ENCODE data around the gene TTC9.
"Not testable (repeated sequence)": the region's sequence is repeated elsewhere in the genome, so short reads cannot be mapped to it uniquely, and the experiment has no call there.

Gene TTC9

DNA sequence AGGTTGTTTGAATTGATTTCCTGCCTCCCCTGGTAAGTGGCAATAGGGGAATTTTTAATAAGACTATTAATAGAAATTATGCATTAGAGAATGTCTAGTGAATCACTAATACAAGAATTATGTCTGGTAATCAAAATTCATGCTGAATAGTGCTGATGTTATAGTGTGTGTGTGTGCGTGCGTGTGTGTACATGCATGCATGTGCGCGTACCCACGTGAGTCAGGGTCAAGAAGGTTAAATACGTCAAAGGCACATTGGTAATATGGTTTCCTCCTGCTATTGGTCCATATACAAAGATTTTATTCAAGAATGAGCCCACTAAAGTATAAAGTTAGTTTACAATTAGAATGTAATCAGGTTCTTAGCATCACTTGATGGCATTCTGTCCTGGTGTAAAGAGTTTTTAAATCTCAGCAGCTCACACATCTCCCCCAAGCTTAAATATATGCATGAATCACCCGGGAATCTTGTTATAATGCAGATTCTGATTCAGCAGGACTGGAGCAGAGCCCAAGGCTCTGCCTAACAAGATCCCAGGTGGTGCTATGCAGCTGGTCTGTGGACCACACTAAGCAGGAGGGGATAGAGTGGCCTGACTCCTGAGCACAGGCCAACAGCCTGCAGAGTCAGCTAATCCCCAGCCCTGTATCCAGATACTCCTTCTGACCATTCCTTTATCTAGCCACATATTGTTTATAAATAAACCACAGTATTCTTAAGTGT, 43.9 kb downstream of the TTC9 start:
- DNase-seq = no peak

DNA sequence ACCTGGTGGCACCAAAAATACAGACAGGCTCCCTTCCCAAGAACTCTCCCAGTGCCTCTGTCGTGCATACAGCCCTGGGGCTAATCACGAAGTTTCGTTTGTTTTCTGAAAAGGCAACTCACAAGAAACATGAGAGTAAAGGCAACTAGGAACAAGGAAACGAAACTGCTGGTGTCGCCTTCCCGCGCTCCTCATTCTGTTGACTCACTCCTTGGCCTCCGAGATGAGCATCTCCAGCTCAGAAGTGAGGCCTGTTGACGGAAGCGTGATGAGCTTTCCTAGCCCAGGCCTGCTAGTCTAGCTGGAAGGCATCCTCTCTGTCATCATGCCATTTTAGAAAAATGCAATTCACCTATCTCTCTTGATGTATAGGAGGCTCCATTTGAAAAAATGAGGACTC, 50.5 kb downstream of the TTC9 start:
- DNase-seq = no peak

DNA sequence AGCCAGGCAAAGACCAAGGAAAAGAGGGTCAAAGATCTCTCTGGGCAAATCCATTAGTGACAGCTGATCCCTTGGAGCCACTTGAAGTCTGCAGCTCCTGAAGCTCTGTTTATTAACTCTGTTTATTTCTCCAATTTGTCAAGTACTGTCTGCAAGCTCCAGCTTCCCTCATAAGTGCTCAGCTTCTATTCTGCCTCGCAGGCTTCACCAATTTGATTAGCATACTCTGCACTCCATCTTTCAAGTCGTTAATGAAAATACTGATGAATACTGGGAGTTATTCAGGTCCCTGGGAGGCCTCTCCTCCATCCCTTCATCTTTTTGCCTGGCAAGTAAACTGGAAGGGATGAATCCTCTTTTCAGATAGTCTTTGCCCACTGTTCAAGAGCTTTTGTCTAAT, 54.3 kb downstream of the TTC9 start:
- no peak for DNase-seq

DNA sequence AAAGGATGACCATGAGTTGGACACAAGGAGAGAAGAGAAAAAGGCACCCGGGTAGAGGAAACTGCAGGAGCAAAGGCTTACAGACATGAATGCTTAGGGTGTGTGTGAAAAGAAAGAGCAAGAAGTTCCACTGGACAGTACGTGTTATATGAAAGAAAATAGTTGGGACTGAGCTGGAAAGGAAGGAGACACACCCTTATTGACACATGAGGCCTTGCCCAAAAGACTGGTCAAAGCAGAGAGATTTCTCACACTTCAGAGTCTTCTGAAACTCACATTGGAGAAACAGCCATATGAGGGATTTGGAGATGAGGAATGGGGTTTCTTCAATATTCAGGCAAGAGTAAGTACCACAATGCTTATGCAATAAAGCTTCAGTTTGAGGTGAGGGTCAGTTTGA, 56.0 kb downstream of the TTC9 start:
- DNase-seq = no peak

DNA sequence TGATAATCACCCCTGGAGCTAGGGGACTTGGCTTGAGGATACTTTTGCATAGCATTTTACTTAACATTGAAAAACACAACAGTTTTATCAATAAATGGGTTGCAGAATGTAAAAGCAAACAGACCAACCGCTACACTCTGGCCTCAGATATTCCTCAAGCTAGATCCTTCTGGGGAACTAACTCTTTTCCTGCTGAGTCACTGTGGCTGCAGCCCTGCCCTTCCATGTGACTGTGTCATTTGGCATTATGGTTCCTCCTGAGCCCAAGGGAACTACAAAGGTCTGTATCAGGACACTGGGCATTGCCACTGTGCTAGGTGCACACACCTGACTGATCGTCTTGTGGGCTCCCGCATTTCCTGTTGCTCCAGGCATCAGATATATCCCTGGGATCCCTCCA, 56.6 kb downstream of the TTC9 start:
- no peak for DNase-seq

DNA sequence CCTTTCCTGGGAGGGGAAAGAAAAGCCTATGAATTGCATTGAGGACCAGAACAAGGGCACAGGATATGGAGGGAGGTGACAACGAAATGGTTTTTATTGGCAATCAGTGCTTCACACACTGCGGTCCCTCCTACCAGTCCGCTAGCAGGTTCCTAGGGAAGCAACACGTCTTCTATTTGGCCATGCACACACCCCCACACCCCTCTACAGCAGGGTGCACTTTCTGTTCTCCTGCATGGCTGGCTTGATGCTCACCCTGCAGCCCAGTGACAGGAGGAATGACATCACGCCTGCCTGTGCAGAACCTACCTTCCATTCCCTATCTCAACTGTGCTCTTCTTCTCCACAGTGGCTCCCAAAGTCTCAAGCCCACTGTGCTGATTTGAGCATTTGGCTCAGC, 57.9 kb downstream of the TTC9 start:
- DNase-seq = no peak

DNA sequence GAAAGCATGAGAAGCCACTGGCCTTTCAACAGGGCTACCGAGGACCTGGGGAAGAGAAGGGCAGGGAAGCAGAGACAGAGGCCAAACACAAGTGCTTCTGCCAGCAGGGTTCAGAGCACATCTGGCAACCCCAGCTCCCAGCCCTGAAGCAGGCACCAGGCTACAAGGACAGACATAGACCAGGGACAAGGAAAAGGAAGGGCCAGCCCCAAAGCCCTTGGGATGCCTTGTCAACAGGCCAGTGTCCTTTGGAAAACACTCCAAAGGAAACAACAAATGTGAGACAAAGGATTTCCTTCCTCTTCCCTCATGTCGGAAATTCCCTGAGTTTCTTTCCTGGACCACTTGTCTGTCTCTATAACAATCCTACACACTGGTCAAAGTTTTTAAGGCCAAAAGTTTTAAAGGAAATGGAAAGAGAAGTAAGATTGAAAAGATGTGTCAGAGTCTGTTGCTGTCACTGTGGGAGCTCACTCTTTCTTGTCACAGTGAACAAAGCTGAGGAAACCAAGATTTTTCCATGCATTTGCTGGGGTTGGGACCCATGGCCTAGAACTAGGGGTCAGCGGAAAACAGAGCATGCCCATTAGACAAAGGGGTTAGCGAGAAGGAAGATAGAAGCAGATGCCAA, 59.4 kb downstream of the TTC9 start:
- no peak for DNase-seq

DNA sequence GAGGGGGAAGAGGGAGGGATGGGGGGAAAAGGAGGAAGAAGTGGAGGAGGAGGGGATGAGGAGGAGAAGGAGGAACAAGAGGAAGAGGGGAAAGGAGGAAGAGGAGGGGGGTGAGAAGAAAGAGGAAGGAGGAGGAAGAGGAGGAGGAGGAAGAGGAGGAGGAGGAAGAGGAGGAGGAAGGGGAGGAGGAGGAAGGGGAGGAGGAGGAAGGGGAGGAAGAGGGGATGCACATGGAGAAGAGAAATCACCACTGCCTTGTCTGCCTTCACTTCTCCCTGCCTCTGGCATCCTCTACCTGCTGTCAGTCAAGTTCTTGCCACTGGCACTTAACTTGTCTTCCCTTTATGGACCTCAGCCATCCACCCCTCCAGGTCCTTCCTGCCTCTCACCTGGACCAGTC, 59.9 kb downstream of the TTC9 start:
- no peak for DNase-seq

DNA sequence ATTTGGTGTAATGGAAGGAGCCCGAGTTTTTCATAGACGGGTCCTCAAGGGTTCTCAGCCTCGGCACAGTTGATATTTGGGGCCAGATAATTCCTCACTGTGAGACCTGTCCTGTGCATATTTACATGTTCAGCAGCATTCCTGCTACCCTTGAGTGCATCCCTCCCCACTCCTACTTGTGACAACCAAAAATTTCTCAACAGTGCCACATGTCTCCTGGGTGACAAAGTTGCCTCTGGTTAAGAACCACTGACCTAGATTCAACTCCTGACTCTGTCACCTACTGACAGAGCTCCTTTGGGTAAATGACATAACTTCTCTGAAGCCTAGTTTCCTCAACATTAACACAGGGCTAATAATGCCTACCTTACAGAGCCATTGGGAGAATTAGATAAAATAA, 60.4 kb downstream of the TTC9 start:
- DNase-seq = no peak

DNA sequence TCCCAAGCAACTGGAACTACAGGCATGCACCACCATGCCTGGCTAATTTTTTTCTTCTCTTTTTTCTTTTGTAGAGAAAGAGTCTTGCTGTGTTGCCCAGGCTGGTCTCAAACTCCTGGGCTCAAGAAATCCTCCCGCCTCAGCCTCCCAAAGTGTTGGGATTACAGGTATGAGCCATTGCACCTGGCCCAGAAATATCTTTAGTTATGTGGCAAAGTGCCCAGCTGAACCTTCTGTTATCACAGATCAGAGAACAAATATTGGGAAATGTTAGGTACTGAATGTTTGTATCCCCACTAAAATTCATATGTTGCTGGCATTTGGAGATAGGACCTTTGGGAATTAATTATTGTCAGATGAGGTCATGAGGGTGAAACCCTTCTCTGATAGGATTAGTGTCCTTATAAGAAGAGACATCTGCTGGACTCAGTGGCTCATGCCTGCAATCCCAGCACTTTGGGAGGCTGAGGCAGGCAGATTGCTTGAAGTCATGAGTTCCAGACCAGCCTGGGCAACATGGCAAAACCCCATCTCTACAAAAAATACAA, 62.0 kb downstream of the TTC9 start:
- not testable (repeated sequence) for DNase-seq

DNA sequence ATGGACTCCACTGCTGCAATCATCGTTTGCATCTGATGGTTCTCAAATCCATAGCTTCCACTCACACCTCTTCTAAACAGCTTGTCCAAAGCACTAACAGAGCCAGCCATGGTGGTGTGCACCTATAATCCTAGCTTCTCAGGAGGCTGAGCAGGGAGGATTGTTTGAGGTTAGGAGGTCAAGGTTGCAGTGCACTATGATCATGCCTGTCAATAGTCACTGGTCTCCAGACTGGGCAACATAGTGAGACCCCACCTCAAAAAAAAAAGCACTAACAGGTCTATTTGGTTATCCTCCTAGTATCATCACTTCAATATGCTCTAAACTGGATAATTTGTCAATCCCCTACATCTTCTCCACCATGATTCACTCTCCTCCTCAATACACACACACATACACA, 63.2 kb downstream of the TTC9 start:
- no peak for DNase-seq

DNA sequence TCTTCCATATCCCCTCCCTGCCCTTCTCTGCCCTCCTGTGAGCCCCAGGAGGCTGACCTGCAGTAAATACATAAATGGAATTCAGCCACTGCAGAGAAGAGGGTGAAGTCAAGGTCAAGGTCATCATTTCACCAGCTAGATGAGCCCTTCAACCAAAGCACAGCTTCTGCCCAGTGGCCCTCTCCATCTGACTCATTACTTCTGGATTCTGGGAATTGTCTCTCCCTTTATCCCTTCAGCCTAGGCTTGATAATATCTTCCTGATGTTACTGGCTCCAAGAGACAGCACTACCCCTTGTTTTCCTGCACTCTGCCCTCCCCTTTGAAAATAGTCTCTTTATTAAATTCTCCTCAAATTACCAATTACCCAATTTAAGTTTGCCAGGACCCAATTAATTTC, 64.5 kb downstream of the TTC9 start:
- no peak for DNase-seq

DNA sequence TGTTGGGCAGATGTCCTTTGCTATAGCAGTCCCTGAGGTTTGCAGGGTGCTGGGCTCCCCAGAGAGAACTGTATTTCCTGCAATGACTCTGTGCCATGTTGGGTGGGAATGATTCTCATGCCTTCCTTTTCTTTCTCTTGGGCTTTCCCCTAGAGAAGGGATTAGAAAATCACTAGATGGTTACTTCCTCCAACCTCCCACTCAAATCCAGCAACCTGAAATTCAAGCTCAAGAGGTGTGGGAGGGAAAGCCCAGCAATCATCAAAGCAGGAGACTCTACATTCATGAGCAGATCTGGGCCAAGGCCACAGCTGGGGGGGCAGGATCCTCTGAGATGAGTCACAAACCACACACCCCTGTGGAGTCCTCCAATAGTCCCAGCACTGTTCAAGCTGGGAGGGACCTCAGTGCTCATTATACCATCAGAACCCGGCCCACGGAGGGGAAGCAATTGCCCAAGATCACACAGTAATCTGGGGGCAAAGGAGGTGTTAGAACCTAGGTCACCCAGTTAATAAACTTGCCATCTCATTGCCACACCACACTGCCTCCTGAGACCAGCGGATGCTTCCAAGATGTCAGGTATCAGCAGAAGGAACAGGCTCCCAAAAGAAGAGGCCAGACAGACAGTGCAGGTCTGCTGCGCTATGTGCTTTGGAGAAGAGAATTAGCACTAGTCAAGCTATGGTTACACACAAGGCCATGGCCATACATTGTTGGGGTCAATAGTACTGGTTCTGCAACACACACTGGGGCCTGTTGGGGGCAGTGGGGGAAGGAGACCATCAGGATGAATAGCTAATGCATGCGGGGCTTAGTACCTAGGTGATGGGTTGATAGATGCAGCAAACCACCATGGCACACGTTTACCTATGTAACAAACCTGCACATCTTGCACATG, 65.7 kb downstream of the TTC9 start:
- DNase-seq = no peak

DNA sequence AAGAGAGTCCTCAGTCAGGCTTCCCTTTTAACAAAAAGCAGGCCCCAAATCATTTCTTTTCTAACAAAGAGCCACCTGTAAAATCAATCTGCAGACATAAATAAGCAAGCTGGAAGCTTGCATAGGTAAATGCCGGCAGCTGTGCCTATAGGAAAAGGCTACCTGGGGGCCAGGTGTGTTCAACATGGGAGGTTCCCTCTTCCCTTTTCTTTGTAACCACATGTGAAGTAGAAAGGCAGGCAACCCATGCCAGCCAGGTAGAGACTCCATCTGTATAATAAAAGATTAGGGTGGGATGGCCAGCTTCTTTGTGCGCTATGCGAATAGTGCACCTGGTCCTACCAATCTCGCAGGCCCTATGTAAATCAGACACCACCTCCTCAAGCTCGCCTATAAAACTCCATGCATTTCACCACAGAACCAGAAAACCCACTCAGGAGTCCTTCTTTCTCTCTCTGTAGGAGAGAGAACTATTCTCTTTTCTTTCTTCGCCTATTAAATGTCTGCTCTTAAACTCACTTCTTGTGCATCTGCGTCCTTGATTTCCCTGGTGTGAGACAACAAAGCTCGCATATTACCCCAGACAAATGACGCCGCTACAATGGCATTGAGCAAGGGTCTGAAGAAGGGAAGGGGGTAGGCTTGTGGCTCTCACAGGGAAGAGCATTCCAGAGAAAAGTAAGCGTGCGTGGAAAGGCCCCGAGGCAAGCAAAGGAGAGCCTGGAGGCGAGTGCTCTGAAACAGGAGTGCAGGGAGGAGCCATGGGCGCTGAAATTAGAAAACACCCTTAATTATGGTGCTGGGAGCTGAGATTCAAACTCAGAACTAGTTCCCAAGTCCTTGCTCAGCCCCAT, 67.2 kb downstream of the TTC9 start:
- no peak for DNase-seq

DNA sequence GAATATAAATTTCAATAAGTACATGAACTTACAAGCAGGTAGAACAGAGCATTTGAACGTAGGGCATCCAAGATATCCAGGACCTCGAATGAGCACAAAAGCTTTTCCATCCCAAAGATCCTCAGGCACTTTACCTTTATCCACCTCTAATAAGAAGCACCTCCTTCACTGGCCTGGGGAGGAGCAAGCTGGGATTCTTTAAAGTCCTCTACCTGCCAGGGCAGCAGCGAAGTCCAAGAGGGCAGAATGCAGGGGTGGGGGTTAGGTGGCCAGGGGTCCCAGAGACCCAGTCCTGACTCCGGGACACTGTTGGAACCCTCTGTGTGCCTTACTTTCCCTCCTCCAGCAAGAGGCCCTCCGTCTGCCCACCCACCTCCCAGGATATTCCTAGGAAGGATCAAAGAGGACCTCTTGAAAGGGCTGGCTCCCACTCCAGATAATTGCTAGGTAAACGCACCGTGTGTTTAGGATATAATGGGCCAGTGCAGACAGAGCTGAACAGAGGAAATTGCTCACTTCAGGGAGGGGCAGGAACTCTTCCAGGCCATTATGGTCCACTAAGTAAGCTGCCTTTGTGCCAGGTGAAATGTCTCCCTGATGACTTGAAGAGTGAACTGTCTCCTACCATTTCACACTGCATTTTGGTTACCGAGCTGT, 68.1 kb downstream of the TTC9 start:
- DNase-seq = no peak

DNA sequence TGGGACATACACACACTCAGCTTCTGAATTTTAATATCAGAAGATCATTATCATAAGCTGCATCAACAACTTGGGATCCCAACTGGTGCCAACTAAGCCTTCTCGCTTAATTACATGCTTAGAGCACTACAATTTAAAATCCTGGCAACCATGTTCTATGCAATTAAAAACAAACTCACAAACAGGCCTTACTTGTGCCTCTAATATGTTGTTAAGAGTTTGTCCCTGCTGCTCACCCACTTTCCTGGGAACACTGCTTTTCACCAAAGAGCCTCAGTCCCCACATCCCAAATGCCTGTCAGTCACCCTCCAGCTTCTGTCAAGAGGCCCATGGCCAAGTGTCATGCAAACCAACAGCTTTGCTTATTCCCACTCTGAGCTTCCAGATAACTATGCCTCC, 69.7 kb downstream of the TTC9 start:
- DNase-seq = no peak

DNA sequence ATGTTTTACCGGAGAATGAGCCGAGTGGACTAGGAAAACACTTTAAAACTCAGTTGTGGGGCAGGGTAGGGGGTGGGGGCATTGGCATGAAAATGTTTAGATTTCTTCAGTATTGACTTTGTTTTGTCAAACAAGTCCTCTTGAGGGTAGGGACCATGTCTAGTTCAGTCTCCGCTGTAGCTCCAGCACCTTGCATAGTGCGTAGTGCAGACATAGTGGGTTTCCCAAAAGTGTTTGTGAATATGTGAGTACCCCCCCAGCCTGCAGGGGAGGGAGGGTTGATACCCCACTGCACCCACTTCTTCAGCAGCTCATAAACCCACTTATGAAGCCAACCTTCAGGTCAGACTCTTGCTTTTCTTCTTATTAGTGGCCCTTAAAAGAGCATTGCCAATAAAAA, 71.4 kb downstream of the TTC9 start:
- DNase-seq = no peak

DNA sequence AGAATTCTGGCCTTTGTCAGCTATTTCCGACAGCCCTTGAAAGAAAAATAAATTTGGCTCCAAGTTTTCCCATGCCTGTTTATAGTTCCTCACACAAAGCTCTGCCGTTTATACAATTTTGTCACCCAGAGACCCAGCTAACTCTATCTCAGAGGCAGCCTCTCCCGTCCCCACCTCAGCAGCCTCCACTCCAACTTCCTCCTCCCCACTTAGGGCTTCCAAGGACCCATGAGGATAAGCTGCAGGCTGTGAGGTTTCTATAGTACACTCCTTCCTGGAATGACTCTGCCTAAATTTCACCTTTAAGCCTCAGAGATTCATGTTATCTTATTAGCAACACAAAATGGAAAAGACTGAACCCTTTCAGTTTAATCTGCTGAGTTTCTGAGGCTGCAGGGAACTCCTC, 71.8 kb downstream of the TTC9 start:
- no peak for DNase-seq

DNA sequence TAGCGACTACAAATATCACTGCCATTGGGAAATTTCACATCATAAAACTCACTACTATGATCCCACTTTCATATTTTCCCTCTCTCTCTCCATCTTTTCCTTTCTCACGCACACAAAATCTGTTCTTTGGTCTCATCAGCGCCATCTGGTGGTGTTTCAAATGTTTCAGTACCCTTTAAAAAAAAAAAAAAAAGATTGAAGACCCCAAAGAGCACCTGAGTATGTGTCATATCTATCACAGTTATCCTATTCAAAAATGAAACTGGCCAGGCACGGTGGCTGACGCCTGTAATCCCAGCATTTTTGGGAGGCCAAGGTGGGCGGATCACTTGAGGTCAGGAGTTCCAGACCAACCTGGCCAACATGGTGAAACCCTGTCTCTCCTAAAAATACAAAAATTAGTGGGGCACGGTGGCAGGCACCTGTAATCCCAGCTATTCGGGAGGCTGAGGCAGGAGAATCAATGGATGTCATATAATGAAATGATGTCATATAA, 72.4 kb downstream of the TTC9 start:
- DNase-seq = peak; percentile 65

DNA sequence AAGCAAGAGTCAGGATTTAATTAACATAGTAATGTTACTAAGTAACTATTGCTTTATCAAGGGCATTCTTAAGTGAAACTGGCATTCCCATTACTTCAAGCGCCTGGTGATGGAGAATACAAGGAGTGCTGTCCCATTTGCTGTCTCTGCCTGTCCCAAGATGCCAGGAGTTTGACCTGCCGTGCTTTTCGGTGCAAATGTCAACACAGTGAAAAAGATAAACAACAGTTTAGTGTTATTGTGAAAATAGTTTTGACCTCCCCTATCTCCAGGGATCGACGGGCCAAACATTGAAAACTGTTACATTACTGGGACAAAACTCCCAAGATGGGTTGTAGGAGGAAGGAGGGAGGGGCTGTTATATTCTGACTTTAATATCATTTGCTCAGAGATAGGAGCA, 74.8 kb downstream of the TTC9 start:
- DNase-seq = no peak

DNA sequence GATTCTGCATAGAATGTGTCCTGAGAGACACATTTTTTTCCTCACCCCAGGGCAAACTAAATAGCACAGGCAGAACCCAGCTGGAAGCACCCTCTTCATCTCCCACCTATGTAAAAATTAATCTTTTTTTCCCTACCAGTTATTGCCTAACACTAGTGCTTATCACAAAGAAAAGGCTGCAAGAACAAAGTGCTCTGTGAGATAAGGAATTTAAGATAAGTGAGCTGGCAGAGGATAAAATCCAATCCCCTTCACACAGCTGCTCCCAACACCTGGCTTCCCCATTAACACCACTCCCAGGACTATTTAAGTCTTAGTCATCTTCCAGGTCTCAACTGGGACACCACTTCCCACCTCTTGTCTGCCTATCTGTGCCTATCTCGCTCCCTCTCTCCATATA, 75.2 kb downstream of the TTC9 start:
- DNase-seq = no peak

Measured in NCI-H2171 (cell line).